C4-2B (cell line): ENCODE results near the gene ARAP1.

Source experiments
- H3K27ac ChIP-seq: fragments of 450-650 bp; 2 replicates; pipeline ENCODE4 v1.5.1; 2017
- CTCF ChIP-seq: fragments of 450-650 bp; conservative IDR thresholded peaks from 2 replicates; pipeline ENCODE4 v1.5.1; 2017; ENCODE audit warnings: mild to moderate bottlenecking
- ZFX ChIP-seq: fragments of 450-650 bp; IDR thresholded peaks from 2 replicates; pipeline ENCODE4 v1.6.1; 2017

ARAP1 gene

GRCh38 chr11:72655896-72656464 is 96.2 kb downstream of the ARAP1 start:
- H3K27ac ChIP-seq, result no peak overlapping the region
- TF ChIP-seq CTCF (no peak), ZFX (no peak)

- TF ChIP-seq ZFX, result no peak
- no peak for TF ChIP-seq CTCF
- no peak overlapping the region for H3K27ac ChIP-seq
These were observed 97.2 kb downstream of the ARAP1 start for GRCh38 chr11:72655014-72655413.

DNA sequence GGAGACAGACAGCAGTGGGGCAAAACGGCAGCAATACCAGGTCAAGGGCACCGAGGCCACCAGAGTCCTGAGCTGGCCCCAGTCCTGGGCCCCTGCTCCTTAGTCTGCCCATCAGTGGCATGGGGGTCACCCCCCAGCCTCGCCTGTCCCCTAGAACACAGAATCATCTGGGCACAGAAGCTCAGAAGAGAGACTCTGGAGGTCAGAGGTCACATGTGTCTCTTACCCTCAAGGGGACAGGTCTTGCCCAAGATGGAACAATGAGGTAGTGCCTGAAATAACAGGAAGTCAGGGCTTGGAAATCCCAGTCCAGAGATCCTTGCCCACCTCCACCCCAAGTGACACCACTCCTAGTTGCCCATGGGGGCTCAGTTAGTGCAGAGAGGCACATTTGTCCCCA is 98.6 kb downstream of the ARAP1 start:
- TF ChIP-seq CTCF (no peak), ZFX (no peak)
- H3K27ac ChIP-seq, result no peak overlapping the region

DNA sequence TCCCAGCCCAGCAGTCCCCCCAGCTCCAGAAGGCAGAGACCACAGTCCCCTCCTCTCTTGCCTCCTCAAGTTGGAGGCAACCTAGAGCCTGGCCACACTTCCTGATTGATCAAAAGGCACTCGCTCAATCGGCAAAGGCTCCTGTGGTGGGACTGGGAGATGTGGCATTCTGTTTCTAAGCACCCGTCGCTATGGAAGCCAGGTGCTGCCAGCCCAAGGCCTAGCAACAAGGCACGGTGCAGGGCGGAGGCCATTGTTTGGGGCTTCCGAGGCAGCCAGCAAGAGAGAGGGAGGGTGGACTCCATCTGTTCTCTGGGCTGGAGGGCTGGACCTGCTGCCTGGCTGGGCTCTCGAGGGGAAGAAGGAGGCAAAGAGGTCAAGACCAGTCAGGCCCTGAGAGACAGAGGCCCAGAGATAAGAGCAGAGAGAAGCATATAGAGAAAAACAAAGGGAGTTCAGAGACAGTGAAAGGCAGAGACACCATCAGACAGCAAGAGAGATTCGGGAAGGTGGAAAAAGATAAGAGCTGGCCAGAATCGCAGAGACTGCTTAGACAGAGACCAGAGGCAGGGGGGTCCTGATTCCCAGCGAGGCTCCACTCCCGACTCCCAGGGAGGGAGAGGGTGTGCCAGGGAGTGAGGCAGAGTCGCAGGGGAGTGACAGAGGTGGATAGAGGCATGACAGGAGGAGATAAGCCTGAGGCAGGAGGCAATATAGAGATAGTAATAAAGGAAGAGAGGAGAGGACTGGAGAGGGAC is 99.2 kb downstream of the ARAP1 start:
- TF ChIP-seq CTCF, result no peak
- no peak for TF ChIP-seq ZFX
- no peak overlapping the region for H3K27ac ChIP-seq

- no peak overlapping the region for H3K27ac ChIP-seq
- TF ChIP-seq ZFX, result no peak
- TF ChIP-seq CTCF, result no peak
These were observed 100.1 kb downstream of the ARAP1 start for GRCh38 chr11:72652133-72652532.

GRCh38 chr11:72649215-72649976 is 102.8 kb downstream of the ARAP1 start:
- no peak for TF ChIP-seq ZFX
- H3K27ac ChIP-seq, result no peak overlapping the region

DNA sequence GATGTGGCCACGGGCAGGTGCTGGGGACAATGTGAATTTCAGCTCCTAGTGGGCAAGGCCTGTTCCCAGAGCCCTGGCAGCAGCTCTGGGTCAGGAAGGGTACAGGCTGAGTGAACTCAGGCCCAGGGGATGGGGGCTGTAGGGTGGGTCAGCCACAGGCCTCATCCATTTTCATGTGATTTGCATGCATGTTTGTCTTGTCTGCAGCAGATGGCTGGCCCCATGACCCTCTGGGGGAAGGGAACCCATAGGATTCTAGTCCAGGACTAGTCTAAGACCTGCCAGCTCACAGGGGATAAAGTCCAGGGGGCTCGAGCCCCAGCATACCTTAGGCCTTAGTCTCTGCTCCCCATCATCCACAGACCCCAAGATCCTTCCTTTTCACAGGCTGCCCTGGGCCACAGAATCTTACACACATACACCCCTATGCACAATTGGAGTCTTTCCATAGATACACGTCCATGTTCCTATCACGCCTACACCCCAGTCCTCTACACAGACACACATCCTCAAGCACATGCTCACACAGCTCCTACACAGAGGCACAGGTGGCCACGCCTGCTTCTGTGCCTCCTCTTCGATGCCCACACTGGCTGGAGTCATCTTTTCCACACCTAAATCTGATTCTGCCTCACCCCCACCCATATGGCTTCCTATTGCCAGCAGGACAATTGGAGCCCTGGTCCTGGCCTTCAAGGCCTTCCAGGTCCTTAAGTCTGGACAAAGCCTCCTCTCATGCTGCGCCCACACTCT is 103.6 kb downstream of the ARAP1 start:
- TF ChIP-seq CTCF, result no peak
- TF ChIP-seq ZFX, result no peak
- no peak overlapping the region for H3K27ac ChIP-seq
